ENCODE measurements around the gene TRAPPC12. TPM values are rescaled to one million over a fixed set of nuclear protein-coding genes. Genes with fewer than 3 reads are reported as not detected.

The TRAPPC12 gene
- polyA plus RNA-seq, 1 donor from 2014 or later = 76.2 TPM

DNA sequence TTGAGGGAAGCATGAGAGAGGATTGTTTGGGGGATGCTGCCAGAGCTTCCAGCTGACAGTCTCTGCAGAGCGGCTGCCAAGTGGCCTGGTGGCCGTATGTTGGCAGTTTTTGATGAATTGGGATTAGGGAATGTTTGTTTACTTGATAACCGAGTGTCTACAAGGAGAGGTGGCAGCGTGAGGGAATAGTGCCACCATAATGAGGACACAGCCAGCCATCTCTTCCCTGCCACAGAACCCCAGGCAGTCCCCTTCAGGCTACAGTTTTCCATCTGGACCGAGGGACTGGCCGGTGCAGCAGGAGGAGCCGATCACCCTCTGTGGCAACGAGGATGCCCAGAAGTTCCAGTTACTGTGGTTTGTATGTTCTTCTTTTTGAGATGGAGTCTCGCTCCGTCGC, 55.2 kb downstream of the TRAPPC12 start:
- H3F3A ChIP-seq (ENCODE audit: insufficient read depth, low read length, poor library complexity, severe bottlenecking) = no peaks in the 10 kb centered on the region
- TF ChIP-seq, protein P1, sequence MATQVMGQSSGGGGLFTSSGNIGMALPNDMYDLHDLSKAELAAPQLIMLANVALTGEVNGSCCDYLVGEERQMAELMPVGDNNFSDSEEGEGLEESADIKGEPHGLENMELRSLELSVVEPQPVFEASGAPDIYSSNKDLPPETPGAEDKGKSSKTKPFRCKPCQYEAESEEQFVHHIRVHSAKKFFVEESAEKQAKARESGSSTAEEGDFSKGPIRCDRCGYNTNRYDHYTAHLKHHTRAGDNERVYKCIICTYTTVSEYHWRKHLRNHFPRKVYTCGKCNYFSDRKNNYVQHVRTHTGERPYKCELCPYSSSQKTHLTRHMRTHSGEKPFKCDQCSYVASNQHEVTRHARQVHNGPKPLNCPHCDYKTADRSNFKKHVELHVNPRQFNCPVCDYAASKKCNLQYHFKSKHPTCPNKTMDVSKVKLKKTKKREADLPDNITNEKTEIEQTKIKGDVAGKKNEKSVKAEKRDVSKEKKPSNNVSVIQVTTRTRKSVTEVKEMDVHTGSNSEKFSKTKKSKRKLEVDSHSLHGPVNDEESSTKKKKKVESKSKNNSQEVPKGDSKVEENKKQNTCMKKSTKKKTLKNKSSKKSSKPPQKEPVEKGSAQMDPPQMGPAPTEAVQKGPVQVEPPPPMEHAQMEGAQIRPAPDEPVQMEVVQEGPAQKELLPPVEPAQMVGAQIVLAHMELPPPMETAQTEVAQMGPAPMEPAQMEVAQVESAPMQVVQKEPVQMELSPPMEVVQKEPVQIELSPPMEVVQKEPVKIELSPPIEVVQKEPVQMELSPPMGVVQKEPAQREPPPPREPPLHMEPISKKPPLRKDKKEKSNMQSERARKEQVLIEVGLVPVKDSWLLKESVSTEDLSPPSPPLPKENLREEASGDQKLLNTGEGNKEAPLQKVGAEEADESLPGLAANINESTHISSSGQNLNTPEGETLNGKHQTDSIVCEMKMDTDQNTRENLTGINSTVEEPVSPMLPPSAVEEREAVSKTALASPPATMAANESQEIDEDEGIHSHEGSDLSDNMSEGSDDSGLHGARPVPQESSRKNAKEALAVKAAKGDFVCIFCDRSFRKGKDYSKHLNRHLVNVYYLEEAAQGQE (IDR thresholded peaks at IDR 0.05; ENCODE audit: borderline replicate concordance) = no peak
- TF ChIP-seq POLR2AphosphoS5 (IDR thresholded peaks at IDR 0.05) = no peak
- TF ChIP-seq SMC3 (conservative IDR thresholded peaks at IDR 0.05; ENCODE audit: poor library complexity) = no peak
- no peak for TF ChIP-seq EP300 (conservative IDR thresholded peaks at IDR 0.05; ENCODE audit: poor library complexity, severe bottlenecking)
- TF ChIP-seq, protein P2, sequence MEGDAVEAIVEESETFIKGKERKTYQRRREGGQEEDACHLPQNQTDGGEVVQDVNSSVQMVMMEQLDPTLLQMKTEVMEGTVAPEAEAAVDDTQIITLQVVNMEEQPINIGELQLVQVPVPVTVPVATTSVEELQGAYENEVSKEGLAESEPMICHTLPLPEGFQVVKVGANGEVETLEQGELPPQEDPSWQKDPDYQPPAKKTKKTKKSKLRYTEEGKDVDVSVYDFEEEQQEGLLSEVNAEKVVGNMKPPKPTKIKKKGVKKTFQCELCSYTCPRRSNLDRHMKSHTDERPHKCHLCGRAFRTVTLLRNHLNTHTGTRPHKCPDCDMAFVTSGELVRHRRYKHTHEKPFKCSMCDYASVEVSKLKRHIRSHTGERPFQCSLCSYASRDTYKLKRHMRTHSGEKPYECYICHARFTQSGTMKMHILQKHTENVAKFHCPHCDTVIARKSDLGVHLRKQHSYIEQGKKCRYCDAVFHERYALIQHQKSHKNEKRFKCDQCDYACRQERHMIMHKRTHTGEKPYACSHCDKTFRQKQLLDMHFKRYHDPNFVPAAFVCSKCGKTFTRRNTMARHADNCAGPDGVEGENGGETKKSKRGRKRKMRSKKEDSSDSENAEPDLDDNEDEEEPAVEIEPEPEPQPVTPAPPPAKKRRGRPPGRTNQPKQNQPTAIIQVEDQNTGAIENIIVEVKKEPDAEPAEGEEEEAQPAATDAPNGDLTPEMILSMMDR (IDR thresholded peaks at IDR 0.05; ENCODE audit: poor library complexity, severe bottlenecking) = no peak
- TF ChIP-seq RAD21 (conservative IDR thresholded peaks at IDR 0.05) = no peak
- no peak for TF ChIP-seq EZH2 (IDR thresholded peaks at IDR 0.05; ENCODE audit: borderline replicate concordance, insufficient read depth, low read length, poor library complexity, severe bottlenecking)
- no peak for TF ChIP-seq TAF1 (IDR thresholded peaks at IDR 0.05; ENCODE audit: low read depth)
- TF ChIP-seq MXI1 (conservative IDR thresholded peaks at IDR 0.05; ENCODE audit: poor library complexity, severe bottlenecking) = no peak
- no peaks in the 10 kb centered on the region for H3K27me3 ChIP-seq (ENCODE audit: insufficient read depth, low read depth, low read length)
- H3K4me2 ChIP-seq (ENCODE audit: low read length) = no peak overlapping the region
- no peak overlapping the region for H2AFZ ChIP-seq (ENCODE audit: low read depth, low read length)
- H3K9me2 ChIP-seq (ENCODE audit: insufficient read depth, low read length) = no peaks in the 10 kb centered on the region
- no peaks in the 10 kb centered on the region for H4K20me1 ChIP-seq (ENCODE audit: insufficient read depth)
- no peaks in the 10 kb centered on the region for H3K9me3 ChIP-seq (ENCODE audit: low read length)
- no peaks in the 10 kb centered on the region for H3K36me3 ChIP-seq (ENCODE audit: insufficient read depth, low read length)
- H3K9ac ChIP-seq (ENCODE audit: low read length) = peak overlapping the region; percentile 40
- H3K79me2 ChIP-seq (replicated peaks; ENCODE audit: insufficient read depth, low read length) = no peaks in the 10 kb centered on the region
- H3K27ac ChIP-seq (ENCODE audit: low read length) = peak overlapping the region; percentile 70
- no peak overlapping the region for H3K4me3 ChIP-seq (ENCODE audit: low read length)

DNA sequence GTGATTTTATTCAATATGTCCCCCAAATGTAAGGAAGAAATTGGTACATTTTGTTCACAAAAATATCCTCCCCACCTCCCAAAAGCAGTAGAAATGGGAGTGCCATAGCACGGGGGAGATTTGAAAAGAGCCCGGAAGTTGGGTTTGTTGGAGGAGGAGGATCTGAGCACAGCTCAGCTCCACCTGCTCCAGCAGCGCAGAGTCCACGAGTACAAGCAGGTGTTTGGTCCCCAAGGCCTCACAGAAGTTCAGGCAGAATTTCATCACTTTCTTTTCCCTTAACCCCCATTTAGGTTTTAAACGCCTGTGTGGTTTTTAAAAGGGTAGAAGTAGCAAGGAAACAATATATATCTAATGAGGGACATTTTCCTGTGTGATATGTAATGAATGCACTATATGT, 56.0 kb downstream of the TRAPPC12 start:
- no peak overlapping the region for H3K4me2 ChIP-seq (ENCODE audit: low read length)
- H3K36me3 ChIP-seq (ENCODE audit: insufficient read depth, low read length) = no peaks in the 10 kb centered on the region
- no peaks in the 10 kb centered on the region for H3K79me2 ChIP-seq (replicated peaks; ENCODE audit: insufficient read depth, low read length)
- no peak overlapping the region for H3K4me3 ChIP-seq (ENCODE audit: low read length)
- H4K20me1 ChIP-seq (ENCODE audit: insufficient read depth) = no peaks in the 10 kb centered on the region
- H3K27ac ChIP-seq (ENCODE audit: low read length) = no peak overlapping the region
- no peak for TF ChIP-seq TAF1 (IDR thresholded peaks at IDR 0.05; ENCODE audit: low read depth)
- TF ChIP-seq EP300 (conservative IDR thresholded peaks at IDR 0.05; ENCODE audit: poor library complexity, severe bottlenecking) = no peak
- no peak for TF ChIP-seq SMC3 (conservative IDR thresholded peaks at IDR 0.05; ENCODE audit: poor library complexity)
- TF ChIP-seq, protein P2 (IDR thresholded peaks at IDR 0.05; ENCODE audit: poor library complexity, severe bottlenecking) = no peak
- TF ChIP-seq, protein P1 (IDR thresholded peaks at IDR 0.05; ENCODE audit: borderline replicate concordance) = no peak
- TF ChIP-seq POLR2AphosphoS5 (IDR thresholded peaks at IDR 0.05) = no peak
- TF ChIP-seq RAD21 (conservative IDR thresholded peaks at IDR 0.05) = no peak
- TF ChIP-seq MXI1 (conservative IDR thresholded peaks at IDR 0.05; ENCODE audit: poor library complexity, severe bottlenecking) = no peak
- TF ChIP-seq EZH2 (IDR thresholded peaks at IDR 0.05; ENCODE audit: borderline replicate concordance, insufficient read depth, low read length, poor library complexity, severe bottlenecking) = no peak
- H3K9me3 ChIP-seq (ENCODE audit: low read length) = no peaks in the 10 kb centered on the region
- no peaks in the 10 kb centered on the region for H3K27me3 ChIP-seq (ENCODE audit: insufficient read depth, low read depth, low read length)
- no peaks in the 10 kb centered on the region for H3K9me2 ChIP-seq (ENCODE audit: insufficient read depth, low read length)
- H3F3A ChIP-seq (ENCODE audit: insufficient read depth, low read length, poor library complexity, severe bottlenecking) = no peaks in the 10 kb centered on the region
- no peak overlapping the region for H2AFZ ChIP-seq (ENCODE audit: low read depth, low read length)
- no peak overlapping the region for H3K9ac ChIP-seq (ENCODE audit: low read length)
